ENCODE results near the gene PTPRT. TPM values are rescaled to one million over a fixed set of nuclear protein-coding genes. Genes with fewer than 3 reads are reported as not detected.

Gene PTPRT
- total and polyA plus RNA-seq, 2 experiments from 2014 or later: not detected

GRCh38 chr20:43092386-43093088, 97.2 kb downstream of the PTPRT start:
- Histone ChIP-seq H3K27me3 (ENCODE audit: insufficient read depth) (no peaks in the 10 kb centered on the region), H3K4me3 (no peak overlapping the region), H2AFZ (no peak overlapping the region), H3K27ac (ENCODE audit: low read depth) (no peak overlapping the region), H3K4me1 (ENCODE audit: insufficient read depth) (no peaks in the 10 kb centered on the region), H3F3A (replicated peaks; ENCODE audit: low read depth) (no peaks in the 10 kb centered on the region), H4K20me1 (replicated peaks; ENCODE audit: insufficient read depth) (no peaks in the 10 kb centered on the region), H3K4me2 (no peak overlapping the region), H3K79me2 (replicated peaks; ENCODE audit: insufficient read depth) (no peaks in the 10 kb centered on the region), H3K36me3 (ENCODE audit: insufficient read depth) (peaks cover 13% of the 10 kb centered on the region; the same call in 1 of the 2 replicates), H3K9me2 (ENCODE audit: insufficient read depth) (no peaks in the 10 kb centered on the region)
- no peaks in the 10 kb centered on the region for H3K4me1 Mint-ChIP-seq
- no peak overlapping the region for H3K27ac Mint-ChIP-seq
- H3K27me3 Mint-ChIP-seq (ENCODE audit: insufficient read depth, low read depth, poor library complexity): no peaks in the 10 kb centered on the region
- H3K9me3 Mint-ChIP-seq: peaks cover 96% of the 10 kb centered on the region
- DNase-seq (ENCODE audit: low spot score) (no peak), ATAC-seq (no peak)
- H3K4me3 Mint-ChIP-seq: no peak overlapping the region
- H3K36me3 Mint-ChIP-seq (ENCODE audit: low read depth): peaks cover 30% of the 10 kb centered on the region
- TF ChIP-seq CREB1 (CRISPR knock-in tag; IDR thresholded peaks at IDR 0.05; ENCODE audit: low read depth): no peak
- TF ChIP-seq REST (IDR thresholded peaks at IDR 0.05; ENCODE audit: unreplicated experiment): no peak
- no peak for TF ChIP-seq ZNF331 (CRISPR knock-in tag; IDR thresholded peaks at IDR 0.05; ENCODE audit: low read depth)
- no peak for TF ChIP-seq JUNB (IDR thresholded peaks at IDR 0.05; ENCODE audit: unreplicated experiment)
- no peak for TF ChIP-seq EZH2phosphoT487 (IDR thresholded peaks at IDR 0.05; ENCODE audit: unreplicated experiment)
- TF ChIP-seq ZNF114 (CRISPR knock-in tag; IDR thresholded peaks at IDR 0.05): no peak
- no peak for TF ChIP-seq NANOG (IDR thresholded peaks at IDR 0.05; ENCODE audit: borderline replicate concordance)
- no peak for TF ChIP-seq ETS1 (IDR thresholded peaks at IDR 0.05)
- no peak for TF ChIP-seq STAT1 (IDR thresholded peaks at IDR 0.05; ENCODE audit: unreplicated experiment)
- no peak for TF ChIP-seq ZNF462 (CRISPR knock-in tag; IDR thresholded peaks at IDR 0.05)
- no peak for TF ChIP-seq EZH2 (IDR thresholded peaks at IDR 0.05; ENCODE audit: low read depth, unreplicated experiment)
- no peak for TF ChIP-seq POLR2AphosphoS5 (IDR thresholded peaks at IDR 0.05; ENCODE audit: low read depth)
- TF ChIP-seq CTCF (conservative IDR thresholded peaks at IDR 0.05; ENCODE audit: low read depth in 2 of 2): no peak
